ENCODE results near the gene GRSF1. TPM values are rescaled to one million over a fixed set of nuclear protein-coding genes. Genes with fewer than 3 reads are reported as not detected.

Gene GRSF1
- total RNA-seq, 3 donors from 2014 or later (not counting 1 experiment from before 2014, with no cell fraction given), result 33.4 to 50.8 (median 43.0) TPM

DNA sequence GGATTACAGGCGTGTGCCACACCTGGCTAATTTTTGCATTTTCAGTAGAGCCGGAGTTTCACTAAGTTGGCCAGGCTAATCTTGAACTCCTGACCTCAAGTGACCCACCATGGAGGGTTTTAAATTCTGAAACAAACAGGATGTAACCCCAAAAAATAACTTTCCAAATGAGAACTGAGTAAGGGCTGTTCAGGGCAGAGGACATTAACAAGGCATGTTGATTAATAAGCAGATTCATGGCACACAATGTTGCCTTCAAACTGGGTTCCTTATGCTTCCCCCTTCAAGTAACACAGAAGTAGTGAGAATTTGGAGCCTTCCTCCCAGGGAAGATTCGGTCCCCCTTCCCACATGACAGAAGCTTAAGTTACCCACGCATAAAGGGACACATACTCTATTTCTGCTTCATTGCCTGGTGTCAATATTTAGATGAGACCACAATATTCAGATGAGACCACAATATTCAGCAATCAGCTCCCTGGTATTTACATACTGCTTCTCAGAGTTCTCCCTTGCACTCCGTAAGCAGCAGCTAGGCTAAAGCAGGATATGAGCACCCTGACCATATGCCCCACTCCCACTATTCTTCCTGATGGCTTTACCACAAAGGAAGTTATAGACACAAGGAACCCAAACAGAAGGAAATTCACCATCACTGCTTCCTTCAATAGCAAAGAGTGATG, 21.4 kb downstream of the GRSF1 start:
- intact Hi-C loops (cut with micrococcal nuclease), result no loop called here
- Mint-ChIP-seq H3K27ac (peak overlapping the region; percentile 12 to 23), H3K27me3 (ENCODE audit: low read depth in 2 of 2) (no peaks in the 10 kb centered on the region), H3K9me3 (no peaks in the 10 kb centered on the region), H3K4me1 (peaks cover 0 to 14% of the 10 kb centered on the region in 2 donors), H3K4me3 (no peak overlapping the region), H3K36me3 (no peaks in the 10 kb centered on the region)
- Histone ChIP-seq H3K9me3 (ENCODE audit: control insufficient read depth, insufficient read depth, low read length) (no peaks in the 10 kb centered on the region), H3K4me3 (ENCODE audit: low read length) (no peak overlapping the region), H3K36me3 (ENCODE audit: control insufficient read depth, insufficient read depth, low read length) (peaks cover 32% of the 10 kb centered on the region), H3K27me3 (ENCODE audit: control insufficient read depth, insufficient read depth, low read length) (no peaks in the 10 kb centered on the region), H3K27ac (ENCODE audit: low read length) (no peak overlapping the region), H3K4me1 (ENCODE audit: control insufficient read depth, insufficient read depth, low read length) (no peaks in the 10 kb centered on the region)
- TF ChIP-seq, protein P1, sequence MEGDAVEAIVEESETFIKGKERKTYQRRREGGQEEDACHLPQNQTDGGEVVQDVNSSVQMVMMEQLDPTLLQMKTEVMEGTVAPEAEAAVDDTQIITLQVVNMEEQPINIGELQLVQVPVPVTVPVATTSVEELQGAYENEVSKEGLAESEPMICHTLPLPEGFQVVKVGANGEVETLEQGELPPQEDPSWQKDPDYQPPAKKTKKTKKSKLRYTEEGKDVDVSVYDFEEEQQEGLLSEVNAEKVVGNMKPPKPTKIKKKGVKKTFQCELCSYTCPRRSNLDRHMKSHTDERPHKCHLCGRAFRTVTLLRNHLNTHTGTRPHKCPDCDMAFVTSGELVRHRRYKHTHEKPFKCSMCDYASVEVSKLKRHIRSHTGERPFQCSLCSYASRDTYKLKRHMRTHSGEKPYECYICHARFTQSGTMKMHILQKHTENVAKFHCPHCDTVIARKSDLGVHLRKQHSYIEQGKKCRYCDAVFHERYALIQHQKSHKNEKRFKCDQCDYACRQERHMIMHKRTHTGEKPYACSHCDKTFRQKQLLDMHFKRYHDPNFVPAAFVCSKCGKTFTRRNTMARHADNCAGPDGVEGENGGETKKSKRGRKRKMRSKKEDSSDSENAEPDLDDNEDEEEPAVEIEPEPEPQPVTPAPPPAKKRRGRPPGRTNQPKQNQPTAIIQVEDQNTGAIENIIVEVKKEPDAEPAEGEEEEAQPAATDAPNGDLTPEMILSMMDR (IDR thresholded peaks at IDR 0.05), result no peak
- ATAC-seq (no peak), DNase-seq (no peak)
- WGBS (ENCODE audit: insufficient coverage), result 63% methylated on average over 5 of the region's 5 CpGs

DNA sequence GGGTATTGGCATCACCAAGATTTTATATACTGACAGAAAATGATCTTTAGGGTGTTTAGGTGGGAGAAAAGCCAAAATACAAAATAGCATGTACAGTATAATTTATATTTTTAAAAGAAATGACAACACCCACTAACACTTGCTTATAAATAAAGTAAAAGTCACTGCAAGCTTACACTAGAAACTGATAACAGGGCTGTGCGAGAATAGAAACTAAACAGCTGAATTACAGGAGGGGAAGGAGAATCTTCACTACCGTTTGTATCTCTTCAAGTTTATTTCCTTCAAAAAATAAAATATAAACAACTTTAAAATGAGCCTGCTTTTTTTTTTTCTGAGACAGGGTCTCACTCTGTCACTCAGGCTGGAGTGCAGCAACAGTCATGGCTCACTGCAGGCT, 22.8 kb downstream of the GRSF1 start:
- H3K27ac ChIP-seq (ENCODE audit: low read length), result no peak overlapping the region
- H3K9me3 Mint-ChIP-seq, result no peaks in the 10 kb centered on the region
- TF ChIP-seq, protein P1 (IDR thresholded peaks at IDR 0.05), result no peak
- H3K9me3 ChIP-seq (ENCODE audit: control insufficient read depth, insufficient read depth, low read length), result no peaks in the 10 kb centered on the region
- H3K36me3 Mint-ChIP-seq, result no peaks in the 10 kb centered on the region
- H3K27ac Mint-ChIP-seq, result peak overlapping the region; percentile 12 to 23
- no peak for DNase-seq
- H3K27me3 ChIP-seq (ENCODE audit: control insufficient read depth, insufficient read depth, low read length), result no peaks in the 10 kb centered on the region
- ATAC-seq, result no peak
- intact Hi-C loops (cut with micrococcal nuclease), result no loop called here
- H3K36me3 ChIP-seq (ENCODE audit: control insufficient read depth, insufficient read depth, low read length), result peaks cover 27% of the 10 kb centered on the region
- H3K27me3 Mint-ChIP-seq (ENCODE audit: low read depth in 2 of 2), result no peaks in the 10 kb centered on the region
- H3K4me3 ChIP-seq (ENCODE audit: low read length), result no peak overlapping the region
- H3K4me3 Mint-ChIP-seq, result no peak overlapping the region
- no peaks in the 10 kb centered on the region for H3K4me1 ChIP-seq (ENCODE audit: control insufficient read depth, insufficient read depth, low read length)
- H3K4me1 Mint-ChIP-seq, result peaks cover 0 to 14% of the 10 kb centered on the region in 2 donors
- no CpG with 5 or more reads among the region's 2 CpGs for WGBS (ENCODE audit: insufficient coverage)

DNA sequence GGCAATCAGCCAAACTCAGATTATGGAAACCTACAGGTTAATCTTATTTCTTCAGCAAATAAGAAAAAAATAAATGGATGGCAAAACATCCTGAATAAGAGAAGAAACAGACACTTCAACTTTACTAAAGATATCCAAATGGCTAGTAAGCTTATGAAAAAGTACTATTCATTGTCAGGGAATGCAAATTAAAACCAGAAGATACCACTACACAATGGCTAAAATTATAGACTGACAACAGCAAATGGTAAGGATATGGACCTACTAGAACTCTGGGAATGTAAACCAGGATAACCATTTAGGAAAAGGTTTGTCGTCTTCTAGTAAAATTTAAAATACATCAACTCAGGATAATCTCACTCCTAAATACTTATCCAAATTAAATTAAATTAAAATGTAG, 24.3 kb downstream of the GRSF1 start:
- no peaks in the 10 kb centered on the region for H3K27me3 Mint-ChIP-seq (ENCODE audit: low read depth in 2 of 2)
- intact Hi-C loops (cut with micrococcal nuclease), result no loop called here
- H3K36me3 Mint-ChIP-seq, result no peaks in the 10 kb centered on the region
- TF ChIP-seq, protein P1 (IDR thresholded peaks at IDR 0.05), result no peak
- no peak for DNase-seq
- Histone ChIP-seq H3K27me3 (ENCODE audit: control insufficient read depth, insufficient read depth, low read length) (no peaks in the 10 kb centered on the region), H3K4me1 (ENCODE audit: control insufficient read depth, insufficient read depth, low read length) (no peaks in the 10 kb centered on the region), H3K36me3 (ENCODE audit: control insufficient read depth, insufficient read depth, low read length) (peaks cover 18% of the 10 kb centered on the region), H3K27ac (ENCODE audit: low read length) (no peak overlapping the region), H3K4me3 (ENCODE audit: low read length) (no peak overlapping the region), H3K9me3 (ENCODE audit: control insufficient read depth, insufficient read depth, low read length) (no peaks in the 10 kb centered on the region)
- no CpG with 5 or more reads among the region's 1 CpG for WGBS (ENCODE audit: insufficient coverage)
- no peak for ATAC-seq
- peak overlapping the region in 1 of 2 donors; percentile 10 for H3K27ac Mint-ChIP-seq
- H3K4me1 Mint-ChIP-seq, result peaks cover 0 to 14% of the 10 kb centered on the region in 2 donors
- H3K4me3 Mint-ChIP-seq, result no peak overlapping the region
- H3K9me3 Mint-ChIP-seq, result no peaks in the 10 kb centered on the region

DNA sequence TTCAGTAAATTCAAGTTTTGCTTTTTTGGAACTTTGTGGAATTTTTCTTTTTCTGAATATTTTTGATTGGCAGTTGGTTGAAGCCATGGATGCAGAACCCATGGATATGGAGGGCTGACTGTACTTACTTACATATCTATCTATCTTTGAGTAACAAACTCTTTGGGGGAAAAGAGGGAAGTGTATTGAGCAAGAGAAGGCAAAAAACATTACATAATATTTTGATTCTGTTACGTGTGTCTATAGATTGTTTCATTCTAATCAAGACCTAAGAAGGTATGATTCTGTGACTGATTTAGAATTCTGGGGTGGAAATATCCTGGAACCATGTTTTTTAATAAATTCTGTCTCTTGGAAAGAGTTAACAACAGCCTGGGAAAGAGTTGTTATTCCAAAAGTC, 31.5 kb downstream of the GRSF1 start:
- Histone ChIP-seq H3K27ac (ENCODE audit: low read length) (no peak overlapping the region), H3K4me1 (ENCODE audit: control insufficient read depth, insufficient read depth, low read length) (no peaks in the 10 kb centered on the region), H3K4me3 (ENCODE audit: low read length) (no peak overlapping the region), H3K36me3 (ENCODE audit: control insufficient read depth, insufficient read depth, low read length) (no peaks in the 10 kb centered on the region), H3K27me3 (ENCODE audit: control insufficient read depth, insufficient read depth, low read length) (no peaks in the 10 kb centered on the region), H3K9me3 (ENCODE audit: control insufficient read depth, insufficient read depth, low read length) (no peaks in the 10 kb centered on the region)
- DNase-seq (no peak), ATAC-seq (no peak)
- intact Hi-C loops (cut with micrococcal nuclease), result no loop called here
- Mint-ChIP-seq H3K27me3 (ENCODE audit: low read depth in 2 of 2) (no peaks in the 10 kb centered on the region), H3K4me1 (peaks cover 2% of the 10 kb centered on the region in 2 donors), H3K36me3 (no peaks in the 10 kb centered on the region), H3K9me3 (no peaks in the 10 kb centered on the region), H3K27ac (no peak overlapping the region), H3K4me3 (no peak overlapping the region)
- TF ChIP-seq, protein P1 (IDR thresholded peaks at IDR 0.05), result no peak
- WGBS (ENCODE audit: insufficient coverage), result no CpG with 5 or more reads among the region's 1 CpG

Data from natural killer cell (primary cell).